GM23338 (cell line): Measurements from ENCODE around the gene OSBPL5. TPM values are rescaled to one million over a fixed set of nuclear protein-coding genes. Genes with fewer than 3 reads are reported as not detected.

ENCODE experiments used
- ATAC-seq: fragments of 200-7000 bp; cut with Tn5 transposase; 3 replicates; pipeline ENCODE4 v1.9.1; 2020
- DNase-seq: peaks from one replicate; pipeline ENCODE4 v3.0.0-alpha.2; 2015; ENCODE audit warnings: low spot score
- H2AFZ ChIP-seq: fragments of 200-600 bp; sonication (generic); 2 replicates; pipeline ENCODE4 v1.8.0; 2016; ENCODE audit warnings: antibody characterized with exemption, mild to moderate bottlenecking, moderate library complexity
- H3F3A ChIP-seq: fragments of 200-600 bp; sonication (generic); replicated peaks from 2 replicates; pipeline ENCODE4 v1.8.0; 2017; ENCODE audit warnings: antibody characterized with exemption, mixed run types, low read depth
- H3K27ac ChIP-seq: fragments of 200-600 bp; sonication (generic); 2 replicates; pipeline ENCODE4 v1.6.1; 2016; ENCODE audit warnings: low read depth
- H3K27me3 ChIP-seq: fragments of 200-600 bp; sonication (generic); 2 replicates; pipeline ENCODE4 v1.8.0; 2016; ENCODE audit warnings: mild to moderate bottlenecking, mixed run types, moderate library complexity; ENCODE audit not compliant: insufficient read depth
- H3K36me3 ChIP-seq: fragments of 200-600 bp; sonication (generic); 2 replicates; pipeline ENCODE4 v1.8.0; 2016; ENCODE audit warnings: mild to moderate bottlenecking; ENCODE audit not compliant: insufficient read depth
- H3K4me1 ChIP-seq: fragments of 200-600 bp; sonication (generic); 2 replicates; pipeline ENCODE4 v1.8.0; 2016; ENCODE audit warnings: mild to moderate bottlenecking, moderate library complexity; ENCODE audit not compliant: insufficient read depth
- H3K4me2 ChIP-seq: fragments of 200-600 bp; sonication (generic); 2 replicates; pipeline ENCODE4 v1.7.1; 2017; ENCODE audit warnings: mixed run types
- H3K4me3 ChIP-seq: fragments of 200-600 bp; sonication (generic); 2 replicates; pipeline ENCODE4 v1.6.1; 2016; ENCODE audit warnings: mixed run types
- H3K79me2 ChIP-seq: fragments of 200-600 bp; sonication (generic); replicated peaks from 2 replicates; pipeline ENCODE4 v1.8.0; 2017; ENCODE audit warnings: mild to moderate bottlenecking; ENCODE audit not compliant: insufficient read depth
- H3K9me2 ChIP-seq: fragments of 200-600 bp; sonication (generic); 2 replicates; pipeline ENCODE4 v1.8.0; 2017; ENCODE audit not compliant: insufficient read depth
- H4K20me1 ChIP-seq: fragments of 200-600 bp; sonication (generic); replicated peaks from 2 replicates; pipeline ENCODE4 v1.8.0; 2017; ENCODE audit warnings: mild to moderate bottlenecking; ENCODE audit not compliant: insufficient read depth
- H3K27ac Mint-ChIP-seq: 2 replicates; pipeline ENCODE4 v1.8.0; 2020; ENCODE audit warnings: inconsistent platforms, mild to moderate bottlenecking, moderate library complexity, mixed read lengths
- H3K27me3 Mint-ChIP-seq: 3 replicates; pipeline ENCODE4 v1.8.0; 2022; ENCODE audit warnings: low read depth, mild to moderate bottlenecking, moderate library complexity, mixed read lengths, inconsistent platforms; ENCODE audit not compliant: insufficient read depth, poor library complexity
- H3K36me3 Mint-ChIP-seq: 3 replicates; pipeline ENCODE4 v1.8.0; 2021; ENCODE audit warnings: low read depth, mild to moderate bottlenecking, inconsistent platforms, moderate library complexity, mixed read lengths
- H3K4me1 Mint-ChIP-seq: 3 replicates; pipeline ENCODE4 v1.8.0; 2020; ENCODE audit warnings: mild to moderate bottlenecking, inconsistent platforms, mixed read lengths
- H3K4me3 Mint-ChIP-seq: 3 replicates; pipeline ENCODE4 v1.8.0; 2021; ENCODE audit warnings: moderate library complexity, mild to moderate bottlenecking, inconsistent platforms, mixed read lengths
- H3K9me3 Mint-ChIP-seq: 3 replicates; pipeline ENCODE4 v1.8.0; 2020; ENCODE audit warnings: moderate library complexity, mild to moderate bottlenecking, inconsistent platforms, mixed read lengths
- CREB1 ChIP-seq: fragments of 250-450 bp; sonication (Bioruptor Pico); IDR thresholded peaks from 2 replicates; pipeline ENCODE4 v1.5.0; 2020; ENCODE audit warnings: low read depth, mild to moderate bottlenecking, moderate library complexity
- JUNB ChIP-seq: IDR thresholded peaks from one replicate; pipeline ENCODE4 v1.6.1; 2016; ENCODE audit warnings: antibody characterized with exemption; ENCODE audit not compliant: unreplicated experiment
- NANOG ChIP-seq: IDR thresholded peaks from 2 replicates; pipeline ENCODE4 v1.6.1; 2016; ENCODE audit warnings: antibody characterized with exemption, borderline replicate concordance
- POLR2AphosphoS5 ChIP-seq: IDR thresholded peaks from 2 replicates; pipeline ENCODE4 v1.6.1; 2016; ENCODE audit warnings: antibody characterized with exemption, low read depth
- STAT1 ChIP-seq: IDR thresholded peaks from one replicate; pipeline ENCODE4 v1.6.1; 2016; ENCODE audit warnings: antibody characterized with exemption; ENCODE audit not compliant: unreplicated experiment
- ZNF114 ChIP-seq: fragments of 250-450 bp; sonication (Bioruptor Pico); IDR thresholded peaks from 2 replicates; pipeline ENCODE4 v1.5.0; 2020; ENCODE audit warnings: mild to moderate bottlenecking, moderate library complexity
- ZNF331 ChIP-seq: fragments of 250-450 bp; sonication (Bioruptor Pico); IDR thresholded peaks from 2 replicates; pipeline ENCODE4 v1.5.0; 2020; ENCODE audit warnings: low read depth, mild to moderate bottlenecking, moderate library complexity
- polyA plus RNA-seq: library from polyadenylated mRNA; unstranded; fragments of >200 nt; fragmentation: Nextera tagmentation; extraction: Ambion mirVana; gene quantifications from 2 replicates; pipeline ENCODE4 v1.2.1, GENCODE V29; 2016
- total RNA-seq: library from RNA; depleted of rRNA; stranded (reverse); fragments of >200 nt; shearing (Covaris generic); gene quantifications from 2 replicates; pipeline ENCODE4 v1.2.3, GENCODE V29; 2014
- TF ChIP-seq, protein P1 (sequence below): fragments of 250-450 bp; sonication (Bioruptor Pico); IDR thresholded peaks from 2 replicates; pipeline ENCODE4 v1.5.0; 2020; ENCODE audit warnings: mild to moderate bottlenecking, moderate library complexity
- TF ChIP-seq, protein P2 (sequence below): IDR thresholded peaks from one replicate; pipeline ENCODE4 v1.6.1; 2018; ENCODE audit warnings: antibody characterized with exemption; ENCODE audit not compliant: unreplicated experiment

Gene OSBPL5
- total and polyA plus RNA-seq, 2 experiments from 2014 or later: 2.7 to 12.0 TPM

DNA sequence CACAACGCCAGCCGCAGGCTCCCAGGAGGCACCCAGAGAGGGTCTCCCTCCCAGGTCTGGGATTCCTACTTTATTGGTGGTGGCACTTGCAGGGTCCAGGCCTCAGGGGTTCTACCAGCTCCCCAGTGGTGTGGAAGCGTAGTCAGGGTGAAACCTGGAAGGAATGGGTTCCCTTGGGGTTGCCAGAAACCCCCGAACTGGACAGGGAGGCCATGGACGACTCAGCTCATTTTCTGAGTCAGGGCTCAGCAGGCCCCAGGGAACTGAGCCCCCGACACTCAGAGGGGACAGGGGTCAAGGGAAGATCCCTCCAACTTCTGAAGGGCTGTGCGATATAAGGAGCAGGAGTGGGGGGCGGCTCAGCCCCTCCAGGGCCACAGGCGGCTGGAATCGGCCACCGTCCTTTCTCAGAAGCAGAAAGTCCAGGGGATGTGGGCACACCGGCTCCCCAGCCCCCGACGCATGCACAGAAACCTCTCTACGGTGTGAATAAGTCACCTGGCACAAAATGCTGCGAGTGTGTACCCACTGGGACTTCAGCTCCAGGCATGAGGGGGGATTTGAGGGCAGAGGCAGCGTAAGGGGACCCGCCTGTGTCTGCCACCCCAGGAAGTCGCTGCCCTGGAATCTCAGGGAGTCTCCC is 28.4 kb upstream of the OSBPL5 start:
- H3K36me3 ChIP-seq: no peaks in the 10 kb centered on the region
- 0 out of 2 replicates have a peak, but pooled peaks cover 3% of the 10 kb centered on the region for H3K9me2 ChIP-seq
- H3K4me3 ChIP-seq: no peak overlapping the region
- H3K79me2 ChIP-seq: no peaks in the 10 kb centered on the region
- peaks cover 13% of the 10 kb centered on the region for H3K4me1 ChIP-seq
- no peaks in the 10 kb centered on the region; the same call in 1 of the 3 replicates for H3K36me3 Mint-ChIP-seq
- H3K4me3 Mint-ChIP-seq: no peak overlapping the region
- H3K27me3 Mint-ChIP-seq: peaks cover 21% of the 10 kb centered on the region
- TF ChIP-seq CREB1 (CRISPR knock-in tag) (no peak), POLR2AphosphoS5 (no peak)
- no peaks in the 10 kb centered on the region for H3K27me3 ChIP-seq
- H3F3A ChIP-seq: 0 out of 2 replicates have a peak, but pooled peaks cover 4% of the 10 kb centered on the region
- no peak overlapping the region for H3K27ac ChIP-seq
- no peak overlapping the region for H3K4me2 ChIP-seq
- ATAC-seq (no peak), DNase-seq (no peak)
- no peak overlapping the region for H2AFZ ChIP-seq
- H3K4me1 Mint-ChIP-seq: peaks cover 34% of the 10 kb centered on the region
- 0 out of 3 replicates have a peak, but pooled peaks cover 3% of the 10 kb centered on the region for H3K9me3 Mint-ChIP-seq
- no peak overlapping the region for H3K27ac Mint-ChIP-seq
- H4K20me1 ChIP-seq: no peaks in the 10 kb centered on the region

DNA sequence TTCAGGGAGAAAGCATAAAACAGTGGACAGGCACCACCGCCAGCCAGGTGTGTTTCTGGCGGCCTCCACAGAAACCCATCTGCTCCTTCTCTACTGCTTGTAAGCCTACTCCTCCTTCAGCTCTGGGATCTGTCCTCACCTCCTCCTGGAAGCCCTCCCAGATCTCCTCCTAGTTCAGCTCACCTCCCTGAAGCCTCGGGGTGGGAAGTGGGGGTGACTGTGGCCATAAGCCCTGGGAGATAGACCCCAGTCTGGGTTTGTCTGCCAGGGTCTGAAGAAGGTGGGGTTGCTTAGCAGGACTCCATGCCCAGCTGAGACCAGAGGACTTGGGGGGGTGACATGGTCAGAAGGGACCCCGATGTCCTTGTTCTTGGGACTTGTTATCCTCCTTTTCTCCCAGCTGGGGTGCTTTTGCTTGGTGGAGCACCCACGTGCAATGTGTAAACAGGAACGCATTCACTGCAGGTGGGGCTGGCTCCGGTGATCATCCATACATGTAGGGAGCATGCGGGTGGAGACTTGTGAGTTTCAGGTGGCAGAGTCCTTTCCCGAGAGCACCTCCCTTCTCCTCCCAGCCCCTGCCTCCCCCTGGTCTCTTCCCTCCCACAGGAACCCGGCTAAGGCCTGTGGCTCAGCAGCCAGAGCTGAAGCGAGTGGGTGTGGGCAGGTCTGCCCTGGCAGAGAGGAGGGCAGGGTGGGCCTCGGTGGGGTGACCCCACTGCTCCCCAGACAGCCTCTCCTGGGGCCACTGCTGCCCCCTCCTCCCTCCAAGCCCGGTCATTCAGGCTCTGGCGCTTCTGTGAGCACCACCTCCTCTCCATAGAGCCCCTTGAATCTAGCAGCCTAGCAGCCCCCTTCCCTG is 27.6 kb upstream of the OSBPL5 start:
- DNase-seq: no peak
- peaks cover 21% of the 10 kb centered on the region for H3K4me1 ChIP-seq
- H3K27ac Mint-ChIP-seq: no peak overlapping the region
- TF ChIP-seq STAT1 (no peak), JUNB (no peak), NANOG (no peak), ZNF114 (CRISPR knock-in tag) (no peak), ZNF331 (no peak)
- TF ChIP-seq, protein P1, sequence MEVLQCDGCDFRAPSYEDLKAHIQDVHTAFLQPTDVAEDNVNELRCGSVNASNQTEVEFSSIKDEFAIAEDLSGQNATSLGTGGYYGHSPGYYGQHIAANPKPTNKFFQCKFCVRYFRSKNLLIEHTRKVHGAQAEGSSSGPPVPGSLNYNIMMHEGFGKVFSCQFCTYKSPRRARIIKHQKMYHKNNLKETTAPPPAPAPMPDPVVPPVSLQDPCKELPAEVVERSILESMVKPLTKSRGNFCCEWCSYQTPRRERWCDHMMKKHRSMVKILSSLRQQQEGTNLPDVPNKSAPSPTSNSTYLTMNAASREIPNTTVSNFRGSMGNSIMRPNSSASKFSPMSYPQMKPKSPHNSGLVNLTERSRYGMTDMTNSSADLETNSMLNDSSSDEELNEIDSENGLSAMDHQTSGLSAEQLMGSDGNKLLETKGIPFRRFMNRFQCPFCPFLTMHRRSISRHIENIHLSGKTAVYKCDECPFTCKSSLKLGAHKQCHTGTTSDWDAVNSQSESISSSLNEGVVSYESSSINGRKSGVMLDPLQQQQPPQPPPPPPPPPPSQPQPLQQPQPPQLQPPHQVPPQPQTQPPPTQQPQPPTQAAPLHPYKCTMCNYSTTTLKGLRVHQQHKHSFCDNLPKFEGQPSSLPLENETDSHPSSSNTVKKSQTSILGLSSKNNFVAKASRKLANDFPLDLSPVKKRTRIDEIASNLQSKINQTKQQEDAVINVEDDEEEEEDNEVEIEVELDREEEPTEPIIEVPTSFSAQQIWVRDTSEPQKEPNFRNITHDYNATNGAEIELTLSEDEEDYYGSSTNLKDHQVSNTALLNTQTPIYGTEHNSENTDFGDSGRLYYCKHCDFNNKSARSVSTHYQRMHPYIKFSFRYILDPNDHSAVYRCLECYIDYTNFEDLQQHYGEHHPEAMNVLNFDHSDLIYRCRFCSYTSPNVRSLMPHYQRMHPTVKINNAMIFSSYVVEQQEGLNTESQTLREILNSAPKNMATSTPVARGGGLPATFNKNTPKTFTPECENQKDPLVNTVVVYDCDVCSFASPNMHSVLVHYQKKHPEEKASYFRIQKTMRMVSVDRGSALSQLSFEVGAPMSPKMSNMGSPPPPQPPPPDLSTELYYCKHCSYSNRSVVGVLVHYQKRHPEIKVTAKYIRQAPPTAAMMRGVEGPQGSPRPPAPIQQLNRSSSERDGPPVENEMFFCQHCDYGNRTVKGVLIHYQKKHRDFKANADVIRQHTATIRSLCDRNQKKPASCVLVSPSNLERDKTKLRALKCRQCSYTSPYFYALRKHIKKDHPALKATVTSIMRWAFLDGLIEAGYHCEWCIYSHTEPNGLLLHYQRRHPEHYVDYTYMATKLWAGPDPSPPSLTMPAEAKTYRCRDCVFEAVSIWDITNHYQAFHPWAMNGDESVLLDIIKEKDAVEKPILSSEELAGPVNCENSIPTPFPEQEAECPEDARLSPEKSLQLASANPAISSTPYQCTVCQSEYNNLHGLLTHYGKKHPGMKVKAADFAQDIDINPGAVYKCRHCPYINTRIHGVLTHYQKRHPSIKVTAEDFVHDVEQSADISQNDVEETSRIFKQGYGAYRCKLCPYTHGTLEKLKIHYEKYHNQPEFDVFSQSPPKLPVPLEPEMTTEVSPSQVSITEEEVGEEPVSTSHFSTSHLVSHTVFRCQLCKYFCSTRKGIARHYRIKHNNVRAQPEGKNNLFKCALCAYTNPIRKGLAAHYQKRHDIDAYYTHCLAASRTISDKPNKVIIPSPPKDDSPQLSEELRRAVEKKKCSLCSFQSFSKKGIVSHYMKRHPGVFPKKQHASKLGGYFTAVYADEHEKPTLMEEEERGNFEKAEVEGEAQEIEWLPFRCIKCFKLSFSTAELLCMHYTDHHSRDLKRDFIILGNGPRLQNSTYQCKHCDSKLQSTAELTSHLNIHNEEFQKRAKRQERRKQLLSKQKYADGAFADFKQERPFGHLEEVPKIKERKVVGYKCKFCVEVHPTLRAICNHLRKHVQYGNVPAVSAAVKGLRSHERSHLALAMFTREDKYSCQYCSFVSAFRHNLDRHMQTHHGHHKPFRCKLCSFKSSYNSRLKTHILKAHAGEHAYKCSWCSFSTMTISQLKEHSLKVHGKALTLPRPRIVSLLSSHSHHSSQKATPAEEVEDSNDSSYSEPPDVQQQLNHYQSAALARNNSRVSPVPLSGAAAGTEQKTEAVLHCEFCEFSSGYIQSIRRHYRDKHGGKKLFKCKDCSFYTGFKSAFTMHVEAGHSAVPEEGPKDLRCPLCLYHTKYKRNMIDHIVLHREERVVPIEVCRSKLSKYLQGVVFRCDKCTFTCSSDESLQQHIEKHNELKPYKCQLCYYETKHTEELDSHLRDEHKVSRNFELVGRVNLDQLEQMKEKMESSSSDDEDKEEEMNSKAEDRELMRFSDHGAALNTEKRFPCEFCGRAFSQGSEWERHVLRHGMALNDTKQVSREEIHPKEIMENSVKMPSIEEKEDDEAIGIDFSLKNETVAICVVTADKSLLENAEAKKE: no peak
- TF ChIP-seq, protein P2, sequence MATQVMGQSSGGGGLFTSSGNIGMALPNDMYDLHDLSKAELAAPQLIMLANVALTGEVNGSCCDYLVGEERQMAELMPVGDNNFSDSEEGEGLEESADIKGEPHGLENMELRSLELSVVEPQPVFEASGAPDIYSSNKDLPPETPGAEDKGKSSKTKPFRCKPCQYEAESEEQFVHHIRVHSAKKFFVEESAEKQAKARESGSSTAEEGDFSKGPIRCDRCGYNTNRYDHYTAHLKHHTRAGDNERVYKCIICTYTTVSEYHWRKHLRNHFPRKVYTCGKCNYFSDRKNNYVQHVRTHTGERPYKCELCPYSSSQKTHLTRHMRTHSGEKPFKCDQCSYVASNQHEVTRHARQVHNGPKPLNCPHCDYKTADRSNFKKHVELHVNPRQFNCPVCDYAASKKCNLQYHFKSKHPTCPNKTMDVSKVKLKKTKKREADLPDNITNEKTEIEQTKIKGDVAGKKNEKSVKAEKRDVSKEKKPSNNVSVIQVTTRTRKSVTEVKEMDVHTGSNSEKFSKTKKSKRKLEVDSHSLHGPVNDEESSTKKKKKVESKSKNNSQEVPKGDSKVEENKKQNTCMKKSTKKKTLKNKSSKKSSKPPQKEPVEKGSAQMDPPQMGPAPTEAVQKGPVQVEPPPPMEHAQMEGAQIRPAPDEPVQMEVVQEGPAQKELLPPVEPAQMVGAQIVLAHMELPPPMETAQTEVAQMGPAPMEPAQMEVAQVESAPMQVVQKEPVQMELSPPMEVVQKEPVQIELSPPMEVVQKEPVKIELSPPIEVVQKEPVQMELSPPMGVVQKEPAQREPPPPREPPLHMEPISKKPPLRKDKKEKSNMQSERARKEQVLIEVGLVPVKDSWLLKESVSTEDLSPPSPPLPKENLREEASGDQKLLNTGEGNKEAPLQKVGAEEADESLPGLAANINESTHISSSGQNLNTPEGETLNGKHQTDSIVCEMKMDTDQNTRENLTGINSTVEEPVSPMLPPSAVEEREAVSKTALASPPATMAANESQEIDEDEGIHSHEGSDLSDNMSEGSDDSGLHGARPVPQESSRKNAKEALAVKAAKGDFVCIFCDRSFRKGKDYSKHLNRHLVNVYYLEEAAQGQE: no peak

More for the DNA sequence above, 27.6 kb upstream of the OSBPL5 start:
- Histone ChIP-seq H3K79me2 (no peaks in the 10 kb centered on the region), H3K4me3 (no peak overlapping the region), H4K20me1 (no peaks in the 10 kb centered on the region), H3K27ac (no peak overlapping the region), H3K9me2 (0 out of 2 replicates have a peak, but pooled peaks cover 3% of the 10 kb centered on the region), H3K4me2 (no peak overlapping the region), H3K36me3 (no peaks in the 10 kb centered on the region), H3F3A (0 out of 2 replicates have a peak, but pooled peaks cover 4% of the 10 kb centered on the region), H2AFZ (no peak overlapping the region), H3K27me3 (no peaks in the 10 kb centered on the region)
- Mint-ChIP-seq H3K9me3 (0 out of 3 replicates have a peak, but pooled peaks cover 3% of the 10 kb centered on the region), H3K36me3 (no peaks in the 10 kb centered on the region; the same call in 1 of the 3 replicates), H3K27me3 (peaks cover 26% of the 10 kb centered on the region), H3K4me3 (no peak overlapping the region), H3K4me1 (peaks cover 41% of the 10 kb centered on the region)
- ATAC-seq: no peak
